Liver (tissue), 9 donors: ENCODE results near the gene PANK2. TPM values are rescaled to one million over a fixed set of nuclear protein-coding genes. Genes with fewer than 3 reads are reported as not detected.

Experiments used
- DNase-seq: peaks from one replicate; pipeline ENCODE4 v3.0.0-alpha.2; 2017; ENCODE audit warnings: low spot score
- H3K27ac ChIP-seq, 2 donors: one replicate each; pipeline ENCODE4 v1.7.0; 2013; ENCODE audit warnings: inconsistent platforms in 2 of 2, low read length in 2 of 2, control low read depth in 1 of 2, low read depth in 1 of 2, mild to moderate bottlenecking in 1 of 2
- H3K27me3 ChIP-seq, 4 donors: one replicate each; pipeline versions ENCODE4 v1.6.1 to v1.7.0; 2013; ENCODE audit warnings: low read length in 3 of 4, inconsistent platforms in 1 of 4, mild to moderate bottlenecking in 1 of 4, moderate library complexity in 1 of 4; ENCODE audit not compliant: control insufficient read depth in 4 of 4, insufficient read depth in 4 of 4
- H3K36me3 ChIP-seq, 4 donors: one replicate each; pipeline versions ENCODE4 v1.6.1 to v1.7.0; 2013; ENCODE audit warnings: low read length in 3 of 4, mild to moderate bottlenecking in 3 of 4, low read depth in 1 of 4, moderate library complexity in 1 of 4; ENCODE audit not compliant: control insufficient read depth in 4 of 4, insufficient read depth in 3 of 4
- H3K4me1 ChIP-seq, 4 donors: one replicate each; pipeline versions ENCODE4 v1.6.1 to v1.7.0; 2013; ENCODE audit warnings: low read length in 3 of 4, mild to moderate bottlenecking in 3 of 4, moderate library complexity in 1 of 4; ENCODE audit not compliant: control insufficient read depth in 4 of 4, insufficient read depth in 4 of 4
- H3K4me3 ChIP-seq, 3 donors: one replicate each; pipeline versions ENCODE4 v1.6.1 to v1.7.0; 2013; ENCODE audit warnings: low read length in 3 of 3, control low read depth in 1 of 3, low read depth in 1 of 3, mild to moderate bottlenecking in 1 of 3
- H3K9ac ChIP-seq, 2 donors: one replicate each; pipeline ENCODE4 v1.7.0; 2013; ENCODE audit warnings: low read length in 2 of 2, mild to moderate bottlenecking in 2 of 2, moderate library complexity in 2 of 2, control low read depth in 1 of 2, low read depth in 1 of 2
- H3K9me3 ChIP-seq, 4 donors: one replicate each; pipeline versions ENCODE4 v1.6.1 to v1.7.0; 2013; ENCODE audit warnings: low read length in 3 of 4; ENCODE audit not compliant: control insufficient read depth in 4 of 4
- FOXA2 ChIP-seq: IDR thresholded peaks from 2 replicates; pipeline ENCODE4 v1.6.1; 2016; ENCODE audit warnings: antibody characterized with exemption
- GABPA ChIP-seq, 2 donors: IDR thresholded peaks in 1 of 2; conservative IDR thresholded peaks in 1 of 2; 2 replicates each; pipeline ENCODE4 v1.6.1; 2016; ENCODE audit warnings: antibody characterized with exemption in 2 of 2, mild to moderate bottlenecking in 1 of 2, moderate library complexity in 1 of 2
- JUND ChIP-seq, 2 donors: IDR thresholded peaks; 2 replicates each; pipeline ENCODE4 v1.6.1; 2016; ENCODE audit warnings: antibody characterized with exemption in 2 of 2
- NR2F2 ChIP-seq: IDR thresholded peaks from 2 replicates; pipeline ENCODE4 v1.6.1; 2016; ENCODE audit warnings: antibody characterized with exemption
- RAD21 ChIP-seq, 2 donors: IDR thresholded peaks; 2 replicates each; pipeline ENCODE4 v1.6.1; 2016; ENCODE audit warnings: antibody characterized with exemption in 2 of 2, mild to moderate bottlenecking in 2 of 2
- RXRA ChIP-seq, 2 donors: IDR thresholded peaks; 2 replicates each; pipeline ENCODE4 v1.6.1; 2017 to 2018; ENCODE audit warnings: antibody characterized with exemption in 2 of 2, mild to moderate bottlenecking in 1 of 2
- ZBTB33 ChIP-seq: IDR thresholded peaks from 2 replicates; pipeline ENCODE4 v1.6.1; 2016; ENCODE audit warnings: antibody characterized with exemption
- WGBS: extraction: QIAGEN DNeasy Blood & Tissue Kit; methylation state at CpG from one replicate; pipeline ENCODE4 v1.1.7; 2013; 5-methylcytosine and 5-hydroxymethylcytosine counted together
- polyA plus RNA-seq, 2 donors: library from polyadenylated mRNA; stranded (reverse) in 1 of 2; unstranded in 1 of 2; fragments of 200-250 nt in 1 of 2; fragments of >200 nt in 1 of 2; fragmentation: Nextera tagmentation in 1 of 2; extraction: Ambion mirVana in 1 of 2; gene quantifications; one replicate each; pipeline versions ENCODE4 v1.2.1 to v1.2.3, GENCODE V29; 2013 to 2015
- total RNA-seq, 2 donors: library from RNA; depleted of rRNA; stranded (reverse); fragments of >200 nt; gene quantifications; one replicate each; pipeline ENCODE4 v1.2.3, GENCODE V29; 2014
- TF ChIP-seq, protein P1 (sequence below): IDR thresholded peaks from 2 replicates; pipeline ENCODE4 v1.6.1; 2016; ENCODE audit warnings: antibody characterized with exemption
- TF ChIP-seq, protein P2 (sequence below): IDR thresholded peaks from 2 replicates; pipeline ENCODE4 v1.6.1; 2016; ENCODE audit warnings: antibody characterized with exemption, mild to moderate bottlenecking
- donor health status: healthy.
- donor health status: healthy.
- donor health status: healthy.
- donor health status: healthy.
- donor health status: healthy.

The PANK2 gene
- total and polyA plus RNA-seq, 4 donors = 10.6 to 27.7 (median 15.9) TPM

GRCh38 chr20:3911956-3912355 is 22.8 kb downstream of the PANK2 start:
- DNase-seq = no peak
- 79% methylated on average over 2 of the region's 2 CpGs for WGBS
- TF ChIP-seq ZBTB33 (no peak), JUND (IDR thresholded peaks at IDR 0.05) (no peak), RAD21 (IDR thresholded peaks at IDR 0.05) (no peak), RXRA (IDR thresholded peaks at IDR 0.05) (no peak), FOXA2 (no peak), GABPA (IDR thresholded peaks at IDR 0.05 in 1 of 2, conservative IDR thresholded peaks at IDR 0.05 in 1 of 2) (no peak), NR2F2 (no peak)
- TF ChIP-seq, protein P1, sequence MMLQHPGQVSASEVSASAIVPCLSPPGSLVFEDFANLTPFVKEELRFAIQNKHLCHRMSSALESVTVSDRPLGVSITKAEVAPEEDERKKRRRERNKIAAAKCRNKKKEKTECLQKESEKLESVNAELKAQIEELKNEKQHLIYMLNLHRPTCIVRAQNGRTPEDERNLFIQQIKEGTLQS = no peak
- TF ChIP-seq, protein P2, sequence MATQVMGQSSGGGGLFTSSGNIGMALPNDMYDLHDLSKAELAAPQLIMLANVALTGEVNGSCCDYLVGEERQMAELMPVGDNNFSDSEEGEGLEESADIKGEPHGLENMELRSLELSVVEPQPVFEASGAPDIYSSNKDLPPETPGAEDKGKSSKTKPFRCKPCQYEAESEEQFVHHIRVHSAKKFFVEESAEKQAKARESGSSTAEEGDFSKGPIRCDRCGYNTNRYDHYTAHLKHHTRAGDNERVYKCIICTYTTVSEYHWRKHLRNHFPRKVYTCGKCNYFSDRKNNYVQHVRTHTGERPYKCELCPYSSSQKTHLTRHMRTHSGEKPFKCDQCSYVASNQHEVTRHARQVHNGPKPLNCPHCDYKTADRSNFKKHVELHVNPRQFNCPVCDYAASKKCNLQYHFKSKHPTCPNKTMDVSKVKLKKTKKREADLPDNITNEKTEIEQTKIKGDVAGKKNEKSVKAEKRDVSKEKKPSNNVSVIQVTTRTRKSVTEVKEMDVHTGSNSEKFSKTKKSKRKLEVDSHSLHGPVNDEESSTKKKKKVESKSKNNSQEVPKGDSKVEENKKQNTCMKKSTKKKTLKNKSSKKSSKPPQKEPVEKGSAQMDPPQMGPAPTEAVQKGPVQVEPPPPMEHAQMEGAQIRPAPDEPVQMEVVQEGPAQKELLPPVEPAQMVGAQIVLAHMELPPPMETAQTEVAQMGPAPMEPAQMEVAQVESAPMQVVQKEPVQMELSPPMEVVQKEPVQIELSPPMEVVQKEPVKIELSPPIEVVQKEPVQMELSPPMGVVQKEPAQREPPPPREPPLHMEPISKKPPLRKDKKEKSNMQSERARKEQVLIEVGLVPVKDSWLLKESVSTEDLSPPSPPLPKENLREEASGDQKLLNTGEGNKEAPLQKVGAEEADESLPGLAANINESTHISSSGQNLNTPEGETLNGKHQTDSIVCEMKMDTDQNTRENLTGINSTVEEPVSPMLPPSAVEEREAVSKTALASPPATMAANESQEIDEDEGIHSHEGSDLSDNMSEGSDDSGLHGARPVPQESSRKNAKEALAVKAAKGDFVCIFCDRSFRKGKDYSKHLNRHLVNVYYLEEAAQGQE = no peak
- no peaks in the 10 kb centered on the region for H3K9me3 ChIP-seq
- H3K27me3 ChIP-seq = no peaks in the 10 kb centered on the region
- H3K9ac ChIP-seq = no peak overlapping the region
- H3K4me1 ChIP-seq = no peaks in the 10 kb centered on the region
- peaks cover 15 to 59% (median 43%) of the 10 kb centered on the region in 4 donors for H3K36me3 ChIP-seq
- no peak overlapping the region for H3K27ac ChIP-seq
- H3K4me3 ChIP-seq = no peak overlapping the region

GRCh38 chr20:3914446-3914845 is 25.3 kb downstream of the PANK2 start:
- no peak overlapping the region for H3K27ac ChIP-seq
- no peak for DNase-seq
- TF ChIP-seq JUND (IDR thresholded peaks at IDR 0.05) = no peak
- TF ChIP-seq, protein P2 = no peak
- TF ChIP-seq RAD21 (IDR thresholded peaks at IDR 0.05) = no peak
- TF ChIP-seq RXRA (IDR thresholded peaks at IDR 0.05) = no peak
- TF ChIP-seq ZBTB33 = no peak
- H3K9me3 ChIP-seq = no peaks in the 10 kb centered on the region
- no peaks in the 10 kb centered on the region for H3K4me1 ChIP-seq
- WGBS = 93% methylated on average over 2 of the region's 2 CpGs
- peaks cover 15 to 59% (median 44%) of the 10 kb centered on the region in 4 donors for H3K36me3 ChIP-seq
- no peak overlapping the region for H3K4me3 ChIP-seq
- no peaks in the 10 kb centered on the region for H3K27me3 ChIP-seq
- H3K9ac ChIP-seq = no peak overlapping the region
